ENCODE measurements around the gene NGF.

NGF gene

GRCh38 chr1:115303364-115303763, 34.7 kb downstream of the NGF start:
- no peaks in the 10 kb centered on the region for H3F3A ChIP-seq (ENCODE audit: low read depth)
- H3K4me3 ChIP-seq (ENCODE audit: low read length, poor library complexity, severe bottlenecking): no peak overlapping the region
- no peaks in the 10 kb centered on the region for H3K36me3 ChIP-seq (ENCODE audit: insufficient read depth, low read length)
- H4K20me1 ChIP-seq (ENCODE audit: insufficient read depth, low read length, poor library complexity, severe bottlenecking): no peaks in the 10 kb centered on the region
- H3K9me2 ChIP-seq (replicated peaks; ENCODE audit: low read depth, low read length): no peaks in the 10 kb centered on the region
- H2AFZ ChIP-seq (ENCODE audit: low read length): no peak overlapping the region
- H3K4me2 ChIP-seq (ENCODE audit: low read depth, low read length, poor library complexity, severe bottlenecking): no peak overlapping the region
- no peaks in the 10 kb centered on the region for H3K9me3 ChIP-seq (ENCODE audit: insufficient read depth, low read depth, low read length)
- no peaks in the 10 kb centered on the region for H3K27me3 ChIP-seq (ENCODE audit: insufficient read depth, low read length, poor library complexity, severe bottlenecking)
- H3K79me2 ChIP-seq (ENCODE audit: insufficient read depth, low read length): no peaks in the 10 kb centered on the region
- H3K9ac ChIP-seq (ENCODE audit: low read depth, low read length, poor library complexity, severe bottlenecking): no peak overlapping the region
- TF ChIP-seq EZH2phosphoT487 (IDR thresholded peaks at IDR 0.05; ENCODE audit: borderline replicate concordance) (no peak), CTCF (conservative IDR thresholded peaks at IDR 0.05; ENCODE audit: low read length) (no peak)
- peaks cover 10% of the 10 kb centered on the region for H3K4me1 ChIP-seq (ENCODE audit: insufficient read depth, low read length, poor library complexity, severe bottlenecking)

- Histone ChIP-seq H3K4me2 (ENCODE audit: low read depth, low read length, poor library complexity, severe bottlenecking) (no peak overlapping the region), H3K9me3 (ENCODE audit: insufficient read depth, low read depth, low read length) (no peaks in the 10 kb centered on the region), H2AFZ (ENCODE audit: low read length) (no peak overlapping the region), H3K79me2 (ENCODE audit: insufficient read depth, low read length) (no peaks in the 10 kb centered on the region), H3K4me3 (ENCODE audit: low read length, poor library complexity, severe bottlenecking) (no peak overlapping the region), H4K20me1 (ENCODE audit: insufficient read depth, low read length, poor library complexity, severe bottlenecking) (no peaks in the 10 kb centered on the region), H3K27me3 (ENCODE audit: insufficient read depth, low read length, poor library complexity, severe bottlenecking) (no peaks in the 10 kb centered on the region), H3F3A (ENCODE audit: low read depth) (no peaks in the 10 kb centered on the region), H3K9me2 (replicated peaks; ENCODE audit: low read depth, low read length) (no peaks in the 10 kb centered on the region), H3K4me1 (ENCODE audit: insufficient read depth, low read length, poor library complexity, severe bottlenecking) (peaks cover 10% of the 10 kb centered on the region), H3K36me3 (ENCODE audit: insufficient read depth, low read length) (no peaks in the 10 kb centered on the region), H3K9ac (ENCODE audit: low read depth, low read length, poor library complexity, severe bottlenecking) (no peak overlapping the region)
- no peak for TF ChIP-seq EZH2phosphoT487 (IDR thresholded peaks at IDR 0.05; ENCODE audit: borderline replicate concordance)
- TF ChIP-seq CTCF (conservative IDR thresholded peaks at IDR 0.05; ENCODE audit: low read length): no peak
Measured at GRCh38 chr1:115302390-115302961, 35.6 kb downstream of the NGF start.

- TF ChIP-seq CTCF (conservative IDR thresholded peaks at IDR 0.05; ENCODE audit: low read length) (no peak), EZH2phosphoT487 (IDR thresholded peaks at IDR 0.05; ENCODE audit: borderline replicate concordance) (no peak)
- Histone ChIP-seq H4K20me1 (ENCODE audit: insufficient read depth, low read length, poor library complexity, severe bottlenecking) (no peaks in the 10 kb centered on the region), H3F3A (ENCODE audit: low read depth) (no peaks in the 10 kb centered on the region), H3K4me2 (ENCODE audit: low read depth, low read length, poor library complexity, severe bottlenecking) (no peak overlapping the region), H3K4me3 (ENCODE audit: low read length, poor library complexity, severe bottlenecking) (no peak overlapping the region), H3K9me2 (replicated peaks; ENCODE audit: low read depth, low read length) (no peaks in the 10 kb centered on the region), H2AFZ (ENCODE audit: low read length) (no peak overlapping the region), H3K27me3 (ENCODE audit: insufficient read depth, low read length, poor library complexity, severe bottlenecking) (no peaks in the 10 kb centered on the region), H3K9ac (ENCODE audit: low read depth, low read length, poor library complexity, severe bottlenecking) (no peak overlapping the region), H3K4me1 (ENCODE audit: insufficient read depth, low read length, poor library complexity, severe bottlenecking) (peaks cover 10% of the 10 kb centered on the region), H3K79me2 (ENCODE audit: insufficient read depth, low read length) (no peaks in the 10 kb centered on the region), H3K36me3 (ENCODE audit: insufficient read depth, low read length) (no peaks in the 10 kb centered on the region), H3K9me3 (ENCODE audit: insufficient read depth, low read depth, low read length) (no peaks in the 10 kb centered on the region)
Measured at GRCh38 chr1:115301438-115302020, 36.5 kb downstream of the NGF start.
